PC-9 (cell line): ENCODE measurements around the gene TRIM71. TPM values are rescaled to one million over a fixed set of nuclear protein-coding genes. Genes with fewer than 3 reads are reported as not detected.

Source experiments
- BruUV-seq: library from RNA; stranded (reverse); fragments of 400-500 nt; replicated peaks from 2 replicates; lab custom pipeline; 2021; lab: Mats Ljungman, UMichigan
- CTCF ChIA-PET: fragments of 300-600 bp; sonication (Branson Sonifier 250); formaldehyde crosslinking; loops from one replicate; lab custom pipeline; 2022; ENCODE audit warnings: antibody characterized with exemption; lab: Charles Lee
- POLR2A ChIA-PET: fragments of 300-600 bp; sonication (Branson Sonifier 250); formaldehyde crosslinking; loops from one replicate; lab custom pipeline; 2022; ENCODE audit warnings: antibody characterized with exemption; ENCODE audit not compliant: unreplicated experiment; lab: Charles Lee
- DNase-seq, 2 experiments: peaks; one replicate each; pipeline versions ENCODE4 v3.0.0 to v3.0.0-alpha.2; 2015 to 2022; ENCODE audit warnings: mixed read lengths in 1 of 2
- H2AFZ ChIP-seq: fragments of 200-600 bp; sonication (generic); 2 replicates; pipeline ENCODE4 v1.8.1; 2017; ENCODE audit warnings: antibody characterized with exemption
- H3F3A ChIP-seq: fragments of 200-600 bp; sonication (generic); 2 replicates; pipeline ENCODE4 v1.8.1; 2017; ENCODE audit warnings: antibody characterized with exemption, mild to moderate bottlenecking, low read depth; ENCODE audit not compliant: insufficient read depth
- H3K27ac ChIP-seq: fragments of 200-600 bp; sonication (generic); 2 replicates; pipeline ENCODE4 v1.6.1; 2016; ENCODE audit warnings: mixed run types
- H3K27me3 ChIP-seq: fragments of 200-600 bp; sonication (generic); 2 replicates; pipeline ENCODE4 v1.6.1; 2016; ENCODE audit warnings: low read depth, mixed run types; ENCODE audit not compliant: insufficient read depth
- H3K36me3 ChIP-seq: fragments of 200-600 bp; sonication (generic); 2 replicates; pipeline ENCODE4 v1.6.1; 2016; ENCODE audit warnings: low read depth, mixed run types
- H3K4me1 ChIP-seq: fragments of 200-600 bp; sonication (generic); replicated peaks from 2 replicates; pipeline ENCODE4 v1.6.1; 2016; ENCODE audit warnings: mixed run types; ENCODE audit not compliant: insufficient read depth
- H3K4me2 ChIP-seq: fragments of 200-600 bp; sonication (generic); 2 replicates; pipeline ENCODE4 v1.6.1; 2017; ENCODE audit warnings: mixed run types
- H3K4me3 ChIP-seq: fragments of 200-600 bp; sonication (generic); 2 replicates; pipeline ENCODE4 v1.6.1; 2016; ENCODE audit warnings: mixed run types
- H3K79me2 ChIP-seq: fragments of 200-600 bp; sonication (generic); 2 replicates; pipeline ENCODE4 v1.6.1; 2017; ENCODE audit warnings: low read depth, mixed run types
- H3K9me2 ChIP-seq: fragments of 200-600 bp; sonication (generic); 2 replicates; pipeline ENCODE4 v1.8.1; 2017; ENCODE audit warnings: mild to moderate bottlenecking; ENCODE audit not compliant: insufficient read depth
- H3K9me3 ChIP-seq: fragments of 200-600 bp; sonication (generic); 2 replicates; pipeline ENCODE4 v1.8.1; 2016; ENCODE audit warnings: low read depth; ENCODE audit not compliant: insufficient read depth
- H4K20me1 ChIP-seq: fragments of 200-600 bp; sonication (generic); 2 replicates; pipeline ENCODE4 v1.8.1; 2017; ENCODE audit not compliant: insufficient read depth
- CTCF ChIP-seq: fragments of 200-600 bp; sonication (generic); conservative IDR thresholded peaks from 2 replicates; pipeline ENCODE4 v1.6.1; 2017; ENCODE audit warnings: mixed run types, antibody characterized with exemption, mild to moderate bottlenecking, moderate library complexity
- EZH2 ChIP-seq: fragments of 200-600 bp; sonication (generic); IDR thresholded peaks from 2 replicates; pipeline ENCODE4 v1.8.0; 2017; ENCODE audit warnings: antibody characterized with exemption, low read depth
- intact Hi-C: fragments of 100-400 bp; cut with micrococcal nuclease; formaldehyde crosslinking; loops from one replicate; pipeline ENCODE4 v1.10.0; 2022; ENCODE audit not compliant: unreplicated experiment
- total RNA-seq: library from RNA; stranded (reverse); gene quantifications from 2 replicates; pipeline ENCODE4 v1.2.3, GENCODE V29; 2021

The TRIM71 gene
- total RNA-seq, 1 experiment from 2014 or later: not detected

GRCh38 chr3:32818229-32818969 is 602 bp downstream of the TRIM71 start:
- no peaks in the 10 kb centered on the region for H3F3A ChIP-seq
- H3K4me1 ChIP-seq: no peaks in the 10 kb centered on the region
- H3K9me2 ChIP-seq: no peaks in the 10 kb centered on the region
- DNase-seq: no peak
- H3K27me3 ChIP-seq: no peaks in the 10 kb centered on the region
- H3K27ac ChIP-seq: no peak overlapping the region
- CTCF ChIA-PET: no interaction called here
- H3K9me3 ChIP-seq: no peaks in the 10 kb centered on the region
- TF ChIP-seq CTCF (no peak), EZH2 (no peak)
- intact Hi-C loops: no loop called here
- H4K20me1 ChIP-seq: no peaks in the 10 kb centered on the region
- no peaks in the 10 kb centered on the region for H3K36me3 ChIP-seq
- no peak overlapping the region for H3K4me2 ChIP-seq
- no TSS peak for BruUV-seq
- no peak overlapping the region for H3K4me3 ChIP-seq
- POLR2A ChIA-PET: no interaction called here
- no peaks in the 10 kb centered on the region for H3K79me2 ChIP-seq
- H2AFZ ChIP-seq: no peak overlapping the region

DNA sequence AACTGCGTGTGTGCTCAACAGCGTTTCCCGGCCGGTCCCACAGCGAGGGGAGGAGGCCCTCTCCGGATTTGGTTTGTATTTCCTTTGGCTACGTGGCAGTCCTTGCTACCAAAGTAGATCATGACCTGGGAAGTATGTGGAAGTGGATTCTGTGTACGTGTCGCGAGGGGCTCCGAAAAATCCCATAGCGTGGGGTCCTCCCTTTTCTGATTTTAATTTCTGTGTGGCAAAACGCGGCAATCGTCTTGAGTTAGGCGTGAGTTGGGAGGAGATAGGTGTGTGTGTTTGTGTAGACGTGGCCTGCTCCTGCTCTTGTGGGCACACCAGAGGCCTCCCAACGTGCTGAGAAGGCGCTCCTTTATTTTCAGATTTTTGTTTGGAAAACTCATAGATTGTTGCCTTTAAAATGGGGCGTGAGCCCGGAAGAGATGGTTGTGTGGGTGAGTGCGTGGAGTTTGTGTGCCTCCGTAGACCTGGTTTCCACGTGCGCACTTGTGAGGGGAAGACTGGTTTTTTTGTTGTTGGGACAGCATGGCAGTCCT is 1.2 kb downstream of the TRIM71 start:
- Histone ChIP-seq H3K4me2 (no peak overlapping the region), H3K9me3 (no peaks in the 10 kb centered on the region), H3K4me3 (no peak overlapping the region), H3K27me3 (no peaks in the 10 kb centered on the region), H2AFZ (no peak overlapping the region), H3K79me2 (no peaks in the 10 kb centered on the region), H3K27ac (no peak overlapping the region), H4K20me1 (no peaks in the 10 kb centered on the region), H3K36me3 (no peaks in the 10 kb centered on the region), H3K9me2 (no peaks in the 10 kb centered on the region), H3K4me1 (no peaks in the 10 kb centered on the region), H3F3A (no peaks in the 10 kb centered on the region)
- POLR2A ChIA-PET: no interaction called here
- no peak for DNase-seq
- CTCF ChIA-PET: no interaction called here
- BruUV-seq: no TSS peak
- no peak for TF ChIP-seq CTCF
- TF ChIP-seq EZH2: no peak
- intact Hi-C loops: no loop called here

DNA sequence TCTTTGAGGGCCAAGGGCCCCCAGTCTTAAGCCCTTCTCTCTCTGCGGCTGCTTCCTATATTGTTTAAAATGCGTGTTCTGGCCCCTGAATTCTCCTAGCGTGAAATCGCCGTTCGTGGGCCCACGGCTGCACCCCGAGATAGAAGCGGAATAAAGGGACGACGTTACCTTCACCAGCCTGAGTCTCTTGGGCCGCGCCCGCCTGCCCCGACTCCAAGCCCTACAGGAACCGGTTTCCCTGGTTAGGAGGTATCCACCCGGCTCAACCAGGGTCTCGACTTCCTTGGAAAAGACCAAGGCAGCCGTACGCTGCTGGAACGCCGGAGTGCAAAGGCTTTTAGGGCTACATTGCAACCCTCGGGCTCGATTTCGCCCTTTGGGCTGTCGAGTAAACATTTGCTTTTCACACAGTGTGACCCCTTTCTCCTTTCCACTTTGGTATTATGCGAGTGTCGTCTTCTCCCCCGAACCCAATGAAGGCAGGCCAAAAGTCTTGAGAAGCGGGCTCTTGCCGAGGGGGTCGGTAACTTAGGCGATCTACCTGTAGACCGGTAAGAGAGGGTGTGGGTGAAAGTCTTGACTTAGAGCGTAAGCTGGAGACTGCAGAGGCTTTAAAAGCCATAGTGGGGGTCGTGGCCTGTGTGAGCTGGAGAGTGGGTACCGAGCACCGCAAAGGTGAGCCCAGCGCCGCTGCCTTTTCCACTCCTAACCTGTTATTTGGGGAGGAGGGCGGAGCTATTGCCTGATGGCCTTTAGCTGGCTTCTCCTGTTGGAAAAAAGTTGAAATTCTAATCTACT is 2.0 kb downstream of the TRIM71 start:
- Histone ChIP-seq H2AFZ (no peak overlapping the region), H3K4me2 (no peak overlapping the region), H3K4me1 (no peaks in the 10 kb centered on the region), H3K9me3 (no peaks in the 10 kb centered on the region), H3K27me3 (no peaks in the 10 kb centered on the region), H4K20me1 (no peaks in the 10 kb centered on the region), H3K4me3 (no peak overlapping the region), H3K27ac (no peak overlapping the region), H3K9me2 (no peaks in the 10 kb centered on the region), H3K79me2 (no peaks in the 10 kb centered on the region), H3F3A (no peaks in the 10 kb centered on the region), H3K36me3 (no peaks in the 10 kb centered on the region)
- ChIA-PET POLR2A (no interaction called here), CTCF (no interaction called here)
- no TSS peak for BruUV-seq
- intact Hi-C loops: no loop called here
- DNase-seq: no peak
- no peak for TF ChIP-seq EZH2
- no peak for TF ChIP-seq CTCF
